MM.1S (cell line): ENCODE measurements around the gene FBN3.

Experiments used
- CTCF ChIP-seq: fragments of 300-600 bp; sonication (generic); IDR thresholded peaks from 2 replicates; pipeline ENCODE4 v1.5.1; 2016; ENCODE audit warnings: antibody characterized with exemption, low read length, mixed read lengths
- EZH2 ChIP-seq: fragments of 300-600 bp; sonication (generic); optimal IDR thresholded peaks from 2 replicates; pipeline ENCODE3; 2017; ENCODE audit warnings: low read depth, mild to moderate bottlenecking, antibody characterized with exemption, low read length, mixed read lengths
- EZH2phosphoT487 ChIP-seq: fragments of 300-600 bp; sonication (generic); IDR thresholded peaks from 2 replicates; pipeline ENCODE4 v1.6.1; 2018; ENCODE audit warnings: antibody characterized with exemption, low read length

GRCh38 chr19:8064911-8065874 lies 84.2 kb downstream of the FBN3 start:
- TF ChIP-seq CTCF (no peak), EZH2phosphoT487 (no peak), EZH2 (no peak)
